AG10803 (cell line): ENCODE measurements around the gene PDIA2.
A peak's percentile ranks its signal among the peaks of the same experiment; 100 is the strongest.

ENCODE experiments used
- DNase-seq: peaks from one replicate; pipeline ENCODE4 v3.0.0; 2010; ENCODE audit warnings: low read depth
- H3K4me3 ChIP-seq: 2 replicates; pipeline ENCODE4 v1.5.1; 2011; ENCODE audit warnings: mild to moderate bottlenecking, low read length, control low read depth
- TF ChIP-seq, protein P1 (sequence below): conservative IDR thresholded peaks from 2 replicates; pipeline ENCODE4 v1.5.1; 2011; ENCODE audit warnings: mild to moderate bottlenecking, low read length, control low read depth, inconsistent platforms

Gene PDIA2

DNA sequence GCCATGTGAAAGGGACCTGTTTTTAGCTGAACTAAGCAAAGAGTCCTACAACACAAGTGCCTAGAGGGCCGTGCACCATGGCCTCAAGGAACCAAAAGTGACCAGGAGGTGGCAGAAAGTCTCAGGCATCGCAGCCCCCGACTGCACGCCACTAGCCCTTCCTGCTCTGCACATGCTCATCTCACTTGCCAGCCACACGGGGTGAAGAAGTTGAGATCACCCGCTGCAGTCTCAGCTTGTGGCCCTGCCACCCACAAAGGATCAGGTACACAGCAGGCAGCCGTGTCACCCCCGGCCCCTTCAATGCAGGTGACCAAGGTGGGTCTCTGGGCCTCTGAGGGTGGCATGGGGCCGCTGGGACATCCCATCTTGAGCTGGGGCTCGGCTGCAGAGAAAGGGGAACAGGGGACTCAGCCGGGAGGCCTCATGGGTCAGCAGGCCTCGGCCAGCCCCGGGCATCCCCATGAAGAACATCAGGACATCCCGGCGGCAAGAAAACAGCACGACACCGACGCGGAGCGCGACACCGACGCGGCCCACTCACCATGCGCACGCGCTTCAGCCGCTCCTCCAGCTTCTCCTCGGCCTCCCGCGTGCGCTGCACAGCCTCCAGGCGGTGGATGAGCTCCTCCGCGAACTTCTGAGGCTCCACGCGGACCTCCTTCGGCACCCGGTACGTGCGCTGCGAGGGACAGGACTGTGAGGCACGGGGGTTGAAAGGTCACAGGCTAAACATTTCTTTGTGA, 21.0 kb downstream of the PDIA2 start:
- TF ChIP-seq, protein P1, sequence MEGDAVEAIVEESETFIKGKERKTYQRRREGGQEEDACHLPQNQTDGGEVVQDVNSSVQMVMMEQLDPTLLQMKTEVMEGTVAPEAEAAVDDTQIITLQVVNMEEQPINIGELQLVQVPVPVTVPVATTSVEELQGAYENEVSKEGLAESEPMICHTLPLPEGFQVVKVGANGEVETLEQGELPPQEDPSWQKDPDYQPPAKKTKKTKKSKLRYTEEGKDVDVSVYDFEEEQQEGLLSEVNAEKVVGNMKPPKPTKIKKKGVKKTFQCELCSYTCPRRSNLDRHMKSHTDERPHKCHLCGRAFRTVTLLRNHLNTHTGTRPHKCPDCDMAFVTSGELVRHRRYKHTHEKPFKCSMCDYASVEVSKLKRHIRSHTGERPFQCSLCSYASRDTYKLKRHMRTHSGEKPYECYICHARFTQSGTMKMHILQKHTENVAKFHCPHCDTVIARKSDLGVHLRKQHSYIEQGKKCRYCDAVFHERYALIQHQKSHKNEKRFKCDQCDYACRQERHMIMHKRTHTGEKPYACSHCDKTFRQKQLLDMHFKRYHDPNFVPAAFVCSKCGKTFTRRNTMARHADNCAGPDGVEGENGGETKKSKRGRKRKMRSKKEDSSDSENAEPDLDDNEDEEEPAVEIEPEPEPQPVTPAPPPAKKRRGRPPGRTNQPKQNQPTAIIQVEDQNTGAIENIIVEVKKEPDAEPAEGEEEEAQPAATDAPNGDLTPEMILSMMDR, result no peak
- H3K4me3 ChIP-seq, result no peak overlapping the region
- peak; percentile 7 for DNase-seq

DNA sequence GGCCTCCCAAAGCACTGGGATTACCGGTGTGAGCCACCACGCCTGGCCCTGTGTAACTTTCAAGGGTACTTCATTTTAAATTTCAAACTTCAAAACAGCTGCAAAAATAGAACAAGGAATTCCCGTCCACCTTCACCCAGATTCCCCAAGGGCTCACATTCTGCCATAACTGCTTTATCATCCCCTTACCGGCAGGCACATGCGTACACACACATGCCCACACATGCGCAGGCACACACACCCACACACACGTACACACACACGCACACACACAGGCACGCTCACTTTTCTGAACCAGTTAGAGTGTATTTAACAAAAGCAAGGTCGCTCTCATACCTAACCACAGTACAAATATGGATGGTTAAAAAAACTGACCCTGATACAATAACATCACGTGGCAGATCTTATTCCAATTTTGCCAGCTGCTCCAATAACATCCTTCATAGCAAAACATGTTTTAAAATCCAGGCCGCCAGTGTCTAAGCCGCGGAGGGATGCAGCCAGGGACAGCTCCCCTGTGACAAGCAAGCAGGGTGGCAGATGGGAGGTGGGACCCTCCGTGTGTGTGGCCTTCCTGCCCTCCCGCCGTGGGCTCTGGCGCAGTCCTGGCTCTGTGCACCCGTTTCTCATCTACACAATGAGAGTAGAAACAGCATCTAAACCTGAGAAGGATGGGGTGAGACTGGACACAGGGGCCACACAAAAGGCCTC, 23.1 kb downstream of the PDIA2 start:
- TF ChIP-seq, protein P1, result no peak
- DNase-seq, result no peak
- H3K4me3 ChIP-seq, result no peak overlapping the region

DNA sequence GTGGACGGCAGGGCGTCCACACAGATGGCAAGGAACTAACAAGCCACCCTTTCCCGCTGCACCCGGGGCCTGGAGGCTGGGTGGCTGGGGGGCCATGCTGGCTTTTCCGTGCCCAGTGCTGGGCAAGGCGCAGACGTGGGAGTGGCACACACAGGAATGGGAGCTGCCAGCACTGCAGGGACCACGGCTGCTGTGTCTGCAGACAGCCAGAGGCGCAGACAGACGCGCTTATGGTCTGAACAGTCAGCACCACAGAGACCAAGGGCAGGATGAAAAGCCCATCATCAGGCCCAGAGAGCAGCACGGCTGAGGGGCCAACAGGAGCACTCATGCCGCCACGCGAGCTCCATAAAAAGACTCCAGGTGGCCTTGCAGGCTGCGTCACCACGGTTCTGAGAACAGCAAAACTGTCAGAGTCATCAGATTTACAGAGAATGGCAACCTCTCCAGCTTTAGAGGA, 24.0 kb downstream of the PDIA2 start:
- H3K4me3 ChIP-seq, result no peak overlapping the region
- TF ChIP-seq, protein P1, result no peak
- no peak for DNase-seq

DNA sequence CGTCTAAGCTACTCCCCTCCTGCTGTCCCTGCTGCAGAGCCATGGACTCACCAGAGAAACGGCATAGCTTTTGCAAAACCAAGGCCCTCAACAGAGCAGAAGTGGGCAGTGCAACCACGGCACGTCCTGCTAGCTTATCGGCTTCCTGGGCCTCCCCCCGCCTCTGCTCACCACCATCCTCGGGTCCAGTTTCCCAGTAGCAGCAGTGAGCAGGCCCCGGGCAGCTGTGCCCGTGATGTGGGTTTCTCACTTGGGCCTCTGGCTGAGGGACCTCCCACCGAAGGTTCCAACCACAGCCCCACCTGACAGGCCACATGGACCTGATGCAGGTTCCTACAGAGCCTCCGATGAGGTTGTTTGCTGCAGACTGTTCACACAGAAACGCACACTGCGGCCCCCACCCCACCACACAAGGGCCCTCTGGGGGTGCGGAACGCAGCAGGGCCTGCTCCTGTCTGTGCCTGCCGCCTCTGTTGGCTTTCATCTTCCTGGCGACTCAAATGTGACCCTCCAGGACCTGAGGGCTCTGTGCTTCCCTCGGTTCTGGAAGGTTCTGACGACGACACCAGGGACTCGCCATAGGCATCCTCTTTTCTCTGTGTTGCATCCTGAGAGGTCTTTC, 24.8 kb downstream of the PDIA2 start:
- TF ChIP-seq, protein P1, result no peak
- DNase-seq, result no peak
- H3K4me3 ChIP-seq, result no peak overlapping the region

DNA sequence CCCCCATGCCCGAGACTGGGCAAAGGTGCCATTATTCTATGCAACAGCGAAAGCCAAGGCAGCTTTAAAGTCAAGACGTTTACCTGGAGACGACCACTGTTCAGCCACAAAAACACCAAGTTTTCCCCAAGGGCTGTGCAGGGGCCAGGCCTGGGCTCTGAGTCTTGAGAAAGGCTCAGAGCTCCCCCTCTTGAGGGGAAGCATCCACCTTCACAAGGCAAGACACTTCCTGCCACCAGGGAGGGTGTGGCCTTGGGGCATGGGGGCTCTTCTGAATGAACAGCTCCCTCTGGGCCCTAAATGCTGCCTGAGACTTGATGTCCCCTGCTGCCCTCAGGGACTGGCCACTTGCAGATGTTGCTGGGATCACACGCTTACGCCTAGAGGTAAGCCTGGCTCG, 26.5 kb downstream of the PDIA2 start:
- TF ChIP-seq, protein P1, result no peak
- no peak for DNase-seq
- no peak overlapping the region for H3K4me3 ChIP-seq

DNA sequence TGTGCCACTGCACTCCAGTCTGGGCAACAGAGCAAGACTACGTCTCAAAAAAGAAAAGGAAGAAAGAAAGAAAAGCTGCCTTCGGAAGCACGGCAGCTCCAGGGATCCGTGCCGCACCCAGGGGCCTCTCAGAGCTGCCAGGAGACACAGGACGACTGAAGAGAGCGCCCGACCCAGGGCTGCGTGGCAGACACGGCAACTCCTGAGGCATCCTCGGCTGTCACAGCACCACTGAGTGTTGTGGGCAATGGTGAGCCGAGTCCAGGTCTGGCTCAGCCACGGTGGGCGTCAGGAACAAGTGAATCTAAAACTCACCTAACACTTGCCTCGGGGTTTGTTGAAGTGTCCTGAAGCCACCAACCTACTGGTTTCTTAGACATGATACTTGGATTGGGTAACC, 28.8 kb downstream of the PDIA2 start:
- TF ChIP-seq, protein P1, result no peak
- no peak overlapping the region for H3K4me3 ChIP-seq

More for the DNA sequence above, 28.8 kb downstream of the PDIA2 start:
- DNase-seq, result no peak
